ENCODE data around the gene MERTK. TPM values are rescaled to one million over a fixed set of nuclear protein-coding genes. Genes with fewer than 3 reads are reported as not detected.
A peak's percentile ranks its signal among the peaks of the same experiment; 100 is the strongest.

The MERTK gene
- total and polyA plus RNA-seq, 2 of the 13 experiments (the other 11 are each of a cell fraction or from before 2014, with no cell fraction given): 37.3 to 44.7 TPM

- no peak for TF ChIP-seq STAT6 (CRISPR knock-in tag; IDR thresholded peaks at IDR 0.05; ENCODE audit: borderline replicate concordance)
- TF ChIP-seq PLRG1 (conservative IDR thresholded peaks at IDR 0.05): no peak
- TF ChIP-seq PRDM10 (CRISPR knock-in tag; IDR thresholded peaks at IDR 0.05; ENCODE audit: low read depth): no peak; the same call in 1 of the 2 replicates
- no peak for TF ChIP-seq MXD3 (CRISPR knock-in tag; IDR thresholded peaks at IDR 0.05)
- TF ChIP-seq ETV6 (CRISPR knock-in tag; conservative IDR thresholded peaks at IDR 0.05): no peak
- TF ChIP-seq POGK (CRISPR knock-in tag; conservative IDR thresholded peaks at IDR 0.05): peak; percentile 2; the same call in 1 of the 2 replicates
- peak; percentile 76 for TF ChIP-seq ZBTB14 (CRISPR knock-in tag; IDR thresholded peaks at IDR 0.05)
- TF ChIP-seq ATF4 (CRISPR knock-in tag; IDR thresholded peaks at IDR 0.05): no peak; a peak in 1 of 4 replicates
- no peak for TF ChIP-seq YEATS2 (CRISPR knock-in tag; IDR thresholded peaks at IDR 0.05; ENCODE audit: borderline replicate concordance)
- peak; percentile 38; the same call in 1 of the 2 replicates for TF ChIP-seq LRRFIP1 (CRISPR knock-in tag; conservative IDR thresholded peaks at IDR 0.05)
Observed at GRCh38 chr2:111898703-111899514, 502 bp downstream of the MERTK start (continued).
